WTC11 (cell line): ENCODE data around the gene TAF1B. TPM values are rescaled to one million over a fixed set of nuclear protein-coding genes. Genes with fewer than 3 reads are reported as not detected.

Source experiments
- ATAC-seq: fragments of 200-7000 bp; cut with Tn5 transposase; 2 replicates; pipeline ENCODE4 v1.10.0; 2021; ENCODE audit warnings: mild to moderate bottlenecking, moderate library complexity
- CTCF ChIA-PET: fragments of 300-600 bp; sonication (Branson Sonifier 250); formaldehyde crosslinking; loops from one replicate; lab custom pipeline; 2021; ENCODE audit warnings: antibody characterized with exemption; lab: Charles Lee
- POLR2A ChIA-PET: fragments of 350-600 bp; sonication (Branson Sonifier 250); formaldehyde crosslinking; loops from one replicate; lab custom pipeline; 2021; ENCODE audit warnings: antibody characterized with exemption; lab: Charles Lee
- DNase-seq: peaks from one replicate; pipeline ENCODE4 v3.0.0; 2021; ENCODE audit warnings: low spot score
- H3K27ac Mint-ChIP-seq: 2 replicates; pipeline ENCODE4 v1.8.0; 2021; ENCODE audit warnings: mixed read lengths
- H3K27me3 Mint-ChIP-seq: 2 replicates; pipeline ENCODE4 v1.8.0; 2021; ENCODE audit warnings: low read depth, mild to moderate bottlenecking, moderate library complexity, mixed read lengths
- H3K36me3 Mint-ChIP-seq: 2 replicates; pipeline ENCODE4 v1.8.0; 2021; ENCODE audit warnings: mixed read lengths
- H3K4me1 Mint-ChIP-seq: 2 replicates; pipeline ENCODE4 v1.8.0; 2022; ENCODE audit warnings: mixed read lengths
- H3K4me3 Mint-ChIP-seq: 2 replicates; pipeline ENCODE4 v1.8.0; 2021; ENCODE audit warnings: mild to moderate bottlenecking, moderate library complexity, mixed read lengths
- H3K9me3 Mint-ChIP-seq: 2 replicates; pipeline ENCODE4 v1.8.0; 2021; ENCODE audit warnings: mixed read lengths
- AR ChIP-seq: fragments of 250-450 bp; sonication (Bioruptor Pico); IDR thresholded peaks from 2 replicates; pipeline ENCODE4 v1.9.0; 2021; ENCODE audit warnings: mild to moderate bottlenecking
- ARID4B ChIP-seq: sonication (generic); formaldehyde crosslinking; IDR thresholded peaks from 2 replicates; pipeline ENCODE4 v1.8.0; 2023; ENCODE audit warnings: missing genetic modification reagents, mild to moderate bottlenecking, borderline replicate concordance
- CBFB ChIP-seq: sonication (generic); formaldehyde crosslinking; IDR thresholded peaks from 2 replicates; pipeline ENCODE4 v1.8.1; 2022; ENCODE audit warnings: mild to moderate bottlenecking, low read depth, missing genetic modification reagents
- CDX4 ChIP-seq: fragments of 250-450 bp; sonication (Bioruptor Pico); IDR thresholded peaks from 2 replicates; pipeline ENCODE4 v1.9.0; 2021; ENCODE audit warnings: moderate library complexity, mild to moderate bottlenecking, inconsistent platforms, borderline replicate concordance
- GABPB1 ChIP-seq: sonication (generic); formaldehyde crosslinking; IDR thresholded peaks from 2 replicates; pipeline ENCODE4 v1.8.1; 2023; ENCODE audit warnings: mild to moderate bottlenecking, missing genetic modification reagents
- MXD4 ChIP-seq: fragments of 250-450 bp; sonication (Bioruptor Pico); IDR thresholded peaks from 2 replicates; pipeline ENCODE4 v1.8.0; 2021; ENCODE audit warnings: mild to moderate bottlenecking, moderate library complexity, borderline replicate concordance
- MYBL2 ChIP-seq: sonication (generic); formaldehyde crosslinking; IDR thresholded peaks from 2 replicates; pipeline ENCODE4 v1.8.1; 2023; ENCODE audit warnings: mild to moderate bottlenecking, moderate library complexity, missing genetic modification reagents
- NR2C2 ChIP-seq: sonication (generic); formaldehyde crosslinking; IDR thresholded peaks from 2 replicates; pipeline ENCODE4 v1.8.0; 2022; ENCODE audit warnings: mild to moderate bottlenecking, missing genetic modification reagents
- SMAD3 ChIP-seq: sonication (generic); formaldehyde crosslinking; IDR thresholded peaks from 2 replicates; pipeline ENCODE4 v1.8.0; 2022; ENCODE audit warnings: missing genetic modification reagents, mild to moderate bottlenecking, borderline replicate concordance
- STAT6 ChIP-seq: sonication (generic); formaldehyde crosslinking; conservative IDR thresholded peaks from 2 replicates; pipeline ENCODE4 v1.8.1; 2023; ENCODE audit warnings: mild to moderate bottlenecking, low read depth, missing genetic modification reagents, moderate library complexity
- TP53 ChIP-seq: sonication (generic); formaldehyde crosslinking; IDR thresholded peaks from 2 replicates; pipeline ENCODE4 v1.8.1; 2023; ENCODE audit warnings: mild to moderate bottlenecking, missing genetic modification reagents
- USF1 ChIP-seq: sonication (generic); formaldehyde crosslinking; IDR thresholded peaks from 2 replicates; pipeline ENCODE4 v1.8.0; 2022; ENCODE audit warnings: mild to moderate bottlenecking, missing genetic modification reagents
- ZBTB21 ChIP-seq: sonication (generic); formaldehyde crosslinking; IDR thresholded peaks from 2 replicates; pipeline ENCODE4 v1.8.1; 2023; ENCODE audit warnings: mild to moderate bottlenecking, missing genetic modification reagents, borderline replicate concordance
- ZNF121 ChIP-seq: sonication (generic); formaldehyde crosslinking; IDR thresholded peaks from 2 replicates; pipeline ENCODE4 v1.8.0; 2023; ENCODE audit warnings: missing genetic modification reagents
- ZNF138 ChIP-seq: sonication (generic); formaldehyde crosslinking; conservative IDR thresholded peaks from 2 replicates; pipeline ENCODE4 v1.8.1; 2022; ENCODE audit warnings: mild to moderate bottlenecking, moderate library complexity, missing genetic modification reagents
- ZNF219 ChIP-seq: sonication (generic); formaldehyde crosslinking; IDR thresholded peaks from 2 replicates; pipeline ENCODE4 v1.8.0; 2023; ENCODE audit warnings: missing genetic modification reagents, mild to moderate bottlenecking, borderline replicate concordance
- ZNF671 ChIP-seq: fragments of 250-450 bp; sonication (Bioruptor Pico); IDR thresholded peaks from 2 replicates; pipeline ENCODE4 v1.8.0; 2021; ENCODE audit warnings: mild to moderate bottlenecking
- total RNA-seq: library from RNA; stranded (reverse); gene quantifications from 3 replicates; pipeline ENCODE4 v1.2.3, GENCODE V29; 2021

TAF1B gene
- total RNA-seq, 1 experiment from 2014 or later = 28.8 TPM

- ATAC-seq = no peak
- no peaks in the 10 kb centered on the region for H3K36me3 Mint-ChIP-seq
- TF ChIP-seq NR2C2 (CRISPR knock-in tag) (no peak), ZNF138 (CRISPR knock-in tag) (no peak), GABPB1 (CRISPR knock-in tag) (no peak), ZNF219 (no peak), ZBTB21 (CRISPR knock-in tag) (no peak), SMAD3 (CRISPR knock-in tag) (no peak), MYBL2 (CRISPR knock-in tag) (no peak), AR (CRISPR knock-in tag) (no peak), ZNF671 (no peak), ARID4B (no peak), MXD4 (no peak), ZNF121 (CRISPR knock-in tag) (no peak), CDX4 (CRISPR knock-in tag) (no peak), TP53 (CRISPR knock-in tag) (no peak), CBFB (CRISPR knock-in tag) (no peak), USF1 (CRISPR knock-in tag) (no peak), STAT6 (CRISPR knock-in tag) (no peak)
- peaks cover 5% of the 10 kb centered on the region; the same call in 1 of the 2 replicates for H3K9me3 Mint-ChIP-seq
- H3K27me3 Mint-ChIP-seq = no peaks in the 10 kb centered on the region
- no peak overlapping the region for H3K4me3 Mint-ChIP-seq
- ChIA-PET CTCF (interaction anchor here (1.1 to 2.2 kb wide), 2 partner anchors 11 to 160 kb away, joined by 3 to 11 read pairs; no protein-coding TSS in a partner anchor), POLR2A (no interaction called here)
- peaks cover 5% of the 10 kb centered on the region; the same call in 1 of the 2 replicates for H3K4me1 Mint-ChIP-seq
- DNase-seq = no peak
- no peak overlapping the region for H3K27ac Mint-ChIP-seq
Measured at GRCh38 chr2:9973690-9974089, 130.4 kb downstream of the TAF1B start.
